Thoracic aorta (tissue), 2 donors: ENCODE data around the gene DCST1. TPM values are rescaled to one million over a fixed set of nuclear protein-coding genes. Genes with fewer than 3 reads are reported as not detected.
"Not testable (repeated sequence)": the region's sequence is repeated elsewhere in the genome, so short reads cannot be mapped to it uniquely, and the experiment has no call there.

ENCODE experiments used
- ATAC-seq: fragments of 150-250 bp; one replicate; pipeline ENCODE4 v1.8.0; 2017; ENCODE audit warnings: low read depth; ENCODE audit not compliant: insufficient number of reproducible peaks, low FRiP score
- DNase-seq: peaks from one replicate; pipeline ENCODE4 v3.0.0-alpha.2; 2020; ENCODE audit warnings: low spot score
- H3K27ac ChIP-seq, 2 donors: fragments of 200-600 bp; sonication (generic); 1 replicate in 1 of 2; 2 replicates in 1 of 2; pipeline ENCODE4 v1.5.1; 2016; ENCODE audit warnings: mild to moderate bottlenecking in 2 of 2, moderate library complexity in 2 of 2
- H3K27me3 ChIP-seq: fragments of 200-600 bp; sonication (generic); replicated peaks from 2 replicates; pipeline ENCODE4 v1.6.0; 2016; ENCODE audit warnings: mild to moderate bottlenecking; ENCODE audit not compliant: insufficient read depth
- H3K36me3 ChIP-seq: fragments of 200-600 bp; sonication (generic); one replicate; pipeline ENCODE4 v1.5.1; 2016
- H3K4me1 ChIP-seq, 2 donors: fragments of 200-600 bp; sonication (generic); 1 replicate in 1 of 2; 2 replicates in 1 of 2; pipeline versions ENCODE4 v1.5.1 to v1.6.0; 2016; ENCODE audit warnings: low read depth in 2 of 2, mild to moderate bottlenecking in 1 of 2; ENCODE audit not compliant: control insufficient read depth in 1 of 2
- H3K4me3 ChIP-seq: fragments of 200-600 bp; sonication (generic); 2 replicates; pipeline ENCODE4 v1.5.1; 2016; ENCODE audit warnings: mild to moderate bottlenecking
- H3K9me3 ChIP-seq: fragments of 200-600 bp; sonication (generic); 2 replicates; pipeline ENCODE4 v1.5.1; 2016
- CTCF ChIP-seq: fragments of 200-600 bp; sonication (generic); IDR thresholded peaks from one replicate; pipeline ENCODE4 v1.5.1; 2019; ENCODE audit warnings: antibody characterized with exemption
- total RNA-seq, 2 donors: library from RNA; depleted of rRNA; stranded (reverse); fragments of >200 nt; gene quantifications; one replicate each; pipeline versions ENCODE4 v1.1.0 to v1.2.3, GENCODE V29; 2016

Gene DCST1
- total RNA-seq, 2 donors from 2014 or later: not detected

GRCh38 chr1:154995301-154995983 is 38.2 kb upstream of the DCST1 start:
- not testable (repeated sequence) for H3K36me3 ChIP-seq, H3K9me3 ChIP-seq, DNase-seq, H3K4me3 ChIP-seq, H3K27ac ChIP-seq, H3K27me3 ChIP-seq, ATAC-seq
- peak; percentile 34 for TF ChIP-seq CTCF
- peaks cover 13 to 17% of the 10 kb centered on the region in 2 donors for H3K4me1 ChIP-seq

DNA sequence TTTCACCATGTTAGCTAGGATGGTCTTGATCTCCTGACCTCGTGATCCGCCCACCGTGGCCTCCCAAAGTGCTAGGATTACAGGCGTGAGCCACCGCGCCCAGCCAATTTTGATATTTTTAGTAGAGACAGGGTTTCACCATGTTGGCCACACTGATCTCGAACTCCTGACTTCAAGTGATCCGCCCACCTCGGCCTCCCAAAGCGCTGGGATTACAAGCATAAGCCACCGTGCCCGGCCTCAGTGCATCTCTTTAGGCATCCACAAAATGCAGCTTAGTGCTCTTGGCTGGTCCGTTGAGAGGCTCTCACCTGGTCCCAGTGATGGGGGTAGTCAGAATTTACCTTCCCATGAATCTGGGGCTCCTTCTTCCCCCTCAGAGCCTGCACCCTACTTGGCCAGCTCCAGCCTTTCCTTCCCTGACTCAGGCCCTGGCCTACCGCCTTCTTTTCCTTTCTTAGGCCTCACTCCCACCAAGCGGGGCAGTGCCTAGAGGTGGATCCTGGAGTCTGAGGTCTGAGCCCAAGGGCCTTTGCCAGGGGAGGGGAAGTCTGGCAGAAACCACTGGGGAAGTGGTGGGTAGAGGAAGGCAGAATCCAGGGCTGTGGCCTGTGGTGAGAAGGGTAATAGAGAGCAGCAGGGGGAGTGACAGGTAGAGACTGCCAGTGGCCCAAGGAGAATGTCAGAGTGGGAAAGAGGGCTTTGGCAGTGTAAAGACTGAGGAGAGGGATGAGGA is 36.5 kb upstream of the DCST1 start:
- Histone ChIP-seq H3K9me3 (no peaks in the 10 kb centered on the region), H3K4me1 (peaks cover 13 to 17% of the 10 kb centered on the region in 2 donors), H3K27me3 (no peaks in the 10 kb centered on the region), H3K4me3 (no peak overlapping the region), H3K27ac (no peak overlapping the region), H3K36me3 (no peaks in the 10 kb centered on the region)
- no peak for DNase-seq
- ATAC-seq: no peak
- TF ChIP-seq CTCF: no peak

DNA sequence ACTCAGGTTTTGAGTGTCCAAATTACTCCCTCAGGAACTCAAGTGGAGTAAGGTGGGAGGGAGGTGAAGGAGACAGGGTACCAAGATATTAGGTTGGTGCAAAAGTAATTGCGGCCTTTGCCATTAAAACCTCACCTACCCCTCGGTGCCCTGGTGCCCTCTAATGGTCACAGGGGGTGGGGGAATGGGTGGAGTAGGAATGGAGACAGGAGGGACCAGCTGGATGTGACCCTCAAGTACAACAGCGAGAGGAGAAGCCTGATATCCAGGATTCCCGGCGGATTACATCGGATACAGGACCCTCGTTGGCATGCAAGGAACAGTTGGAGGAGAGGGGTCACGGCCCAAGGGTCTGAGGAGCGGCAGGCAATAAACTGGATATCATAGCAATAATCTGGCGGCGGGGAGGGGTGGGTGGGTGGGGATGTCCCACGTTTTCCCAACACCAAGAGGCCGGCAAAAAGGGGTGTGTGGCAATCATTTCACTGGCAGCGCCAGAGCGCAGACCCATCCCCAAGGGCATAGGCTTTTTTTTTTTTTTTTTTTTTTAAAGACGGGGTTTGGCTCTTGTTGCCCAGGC is 35.3 kb upstream of the DCST1 start:
- H3K9me3 ChIP-seq: no peaks in the 10 kb centered on the region
- TF ChIP-seq CTCF: no peak
- H3K27me3 ChIP-seq: no peaks in the 10 kb centered on the region
- H3K4me3 ChIP-seq: no peak overlapping the region
- no peak for DNase-seq
- ATAC-seq: no peak
- no peak overlapping the region for H3K27ac ChIP-seq
- no peaks in the 10 kb centered on the region for H3K36me3 ChIP-seq
- H3K4me1 ChIP-seq: peaks cover 13 to 17% of the 10 kb centered on the region in 2 donors

DNA sequence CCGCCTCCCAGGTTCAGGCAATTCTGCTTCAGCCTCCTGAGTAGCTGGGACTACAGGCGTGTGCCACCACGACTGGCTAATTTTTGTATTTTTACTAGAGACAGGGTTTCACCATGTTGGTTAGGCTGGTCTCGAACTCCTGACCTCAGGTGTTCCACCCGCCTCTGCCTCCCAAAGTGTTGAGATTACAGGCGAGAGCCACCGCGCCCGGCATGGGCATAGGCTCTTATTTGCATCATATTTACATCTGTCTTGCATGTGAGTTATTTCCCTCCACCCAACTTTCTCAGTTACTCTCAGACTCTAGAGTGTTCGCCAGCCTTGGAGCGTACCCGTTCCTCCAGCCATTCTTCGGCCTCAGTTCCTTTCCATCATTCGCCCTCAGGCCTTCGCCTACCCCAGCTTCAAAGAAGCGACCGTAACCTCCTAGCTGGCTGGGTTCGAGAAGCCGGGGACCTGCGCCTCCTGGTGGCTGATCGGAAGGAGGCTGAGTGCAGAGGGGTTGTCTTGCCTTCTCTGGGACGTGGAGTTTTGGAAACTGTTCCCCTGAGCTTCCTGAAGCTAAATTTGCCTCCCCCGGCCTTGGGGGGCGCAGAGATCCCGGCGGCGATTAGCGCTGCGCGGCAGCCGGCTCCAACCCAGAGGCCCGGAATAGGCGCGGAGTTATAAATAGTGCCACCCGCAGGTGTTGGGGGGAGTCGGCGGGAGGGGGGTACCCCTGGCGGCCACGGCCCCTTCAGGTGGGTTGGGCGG is 34.6 kb upstream of the DCST1 start:
- Histone ChIP-seq H3K27ac (peak overlapping the region; percentile 86 to 97), H3K9me3 (no peaks in the 10 kb centered on the region), H3K27me3 (no peaks in the 10 kb centered on the region), H3K36me3 (no peaks in the 10 kb centered on the region), H3K4me1 (peaks cover 13 to 17% of the 10 kb centered on the region in 2 donors), H3K4me3 (peak overlapping the region; percentile 99)
- ATAC-seq (no peak), DNase-seq (no peak)
- TF ChIP-seq CTCF: peak; percentile 72
